AG08396 (cell line): ENCODE measurements around the gene SRSF10.
"Not testable (repeated sequence)": the region's sequence is repeated elsewhere in the genome, so short reads cannot be mapped to it uniquely, and the experiment has no call there.

Experiments used
- DNase-seq: peaks from one replicate; pipeline ENCODE4 v3.0.0; 2012; ENCODE audit warnings: low spot score, mixed read lengths

The SRSF10 gene

GRCh38 chr1:23958810-23959460 lies 21.2 kb downstream of the SRSF10 start:
- DNase-seq, result peak; percentile 81

GRCh38 chr1:23958040-23958809 lies 21.9 kb downstream of the SRSF10 start:
- not testable (repeated sequence) for DNase-seq

- DNase-seq, result no peak
Observed at GRCh38 chr1:23957096-23957495, 23.0 kb downstream of the SRSF10 start.

GRCh38 chr1:23953020-23953419 lies 27.1 kb downstream of the SRSF10 start:
- no peak for DNase-seq

GRCh38 chr1:23947366-23947765 lies 32.8 kb downstream of the SRSF10 start:
- DNase-seq, result no peak

GRCh38 chr1:23936481-23937176 lies 43.5 kb downstream of the SRSF10 start:
- peak; percentile 37 for DNase-seq

GRCh38 chr1:23931491-23931880 lies 48.6 kb downstream of the SRSF10 start:
- no peak for DNase-seq

- DNase-seq, result peak; percentile 57
Observed at GRCh38 chr1:23930861-23931490, 49.2 kb downstream of the SRSF10 start.

- no peak for DNase-seq
Observed at GRCh38 chr1:23930270-23930669, 49.9 kb downstream of the SRSF10 start.

- no peak for DNase-seq
Observed at GRCh38 chr1:23928789-23929188, 51.3 kb downstream of the SRSF10 start.

GRCh38 chr1:23927097-23927496 lies 53.0 kb downstream of the SRSF10 start:
- no peak for DNase-seq

GRCh38 chr1:23925279-23925678 lies 54.8 kb downstream of the SRSF10 start:
- no peak for DNase-seq

- no peak for DNase-seq
Observed at GRCh38 chr1:23924601-23925000, 55.5 kb downstream of the SRSF10 start.

GRCh38 chr1:23923592-23924499 lies 56.3 kb downstream of the SRSF10 start:
- DNase-seq, result peak; percentile 36

- DNase-seq, result no peak
Observed at GRCh38 chr1:23922321-23922943, 57.7 kb downstream of the SRSF10 start.

GRCh38 chr1:23916209-23917131 lies 63.7 kb downstream of the SRSF10 start:
- peak; percentile 72 for DNase-seq

- DNase-seq, result no peak
Observed at GRCh38 chr1:23915466-23915865, 64.7 kb downstream of the SRSF10 start.

- DNase-seq, result no peak
Observed at GRCh38 chr1:23914921-23915320, 65.2 kb downstream of the SRSF10 start.
